A673 (cell line): ENCODE measurements around the gene BST2. TPM values are rescaled to one million over a fixed set of nuclear protein-coding genes. Genes with fewer than 3 reads are reported as not detected.

ENCODE experiments used
- BruUV-seq: library from RNA; stranded (reverse); fragments of 400-500 nt; replicated peaks from 2 replicates; lab custom pipeline; 2021; lab: Mats Ljungman, UMichigan
- CTCF ChIA-PET: fragments of 300-600 bp; sonication (Branson Sonifier 250); formaldehyde crosslinking; loops from one replicate; lab custom pipeline; 2022; ENCODE audit warnings: antibody characterized with exemption; lab: Charles Lee
- POLR2A ChIA-PET: fragments of 300-600 bp; sonication (Branson Sonifier 250); formaldehyde crosslinking; loops from one replicate; lab custom pipeline; 2022; ENCODE audit warnings: antibody characterized with exemption; ENCODE audit not compliant: low non-redundant PET; lab: Charles Lee
- DNase-seq: peaks from one replicate; pipeline ENCODE4 v3.0.0-alpha.2; 2015; ENCODE audit warnings: low spot score
- H3K27ac ChIP-seq: fragments of 200-600 bp; sonication (generic); 2 replicates; pipeline ENCODE4 v1.5.1; 2016; ENCODE audit warnings: mixed run types, low read depth, mild to moderate bottlenecking, mixed read lengths, antibody characterized with exemption, low read length; ENCODE audit not compliant: poor library complexity, severe bottlenecking
- H3K27me3 ChIP-seq: fragments of 200-600 bp; sonication (generic); replicated peaks from 2 replicates; pipeline ENCODE4 v1.6.1; 2017; ENCODE audit warnings: mixed run types, low read depth, mild to moderate bottlenecking, mixed read lengths, antibody characterized with exemption, low read length; ENCODE audit not compliant: insufficient read depth, poor library complexity
- H3K36me3 ChIP-seq: fragments of 200-600 bp; sonication (generic); 2 replicates; pipeline ENCODE4 v1.6.1; 2016; ENCODE audit warnings: mixed run types, mild to moderate bottlenecking, mixed read lengths, antibody characterized with exemption, low read length; ENCODE audit not compliant: insufficient read depth, poor library complexity, severe bottlenecking
- H3K4me1 ChIP-seq: fragments of 200-600 bp; sonication (generic); 2 replicates; pipeline ENCODE4 v1.6.1; 2017; ENCODE audit warnings: mixed run types, mild to moderate bottlenecking, mixed read lengths, antibody characterized with exemption, low read length; ENCODE audit not compliant: insufficient read depth, poor library complexity, severe bottlenecking
- H3K4me3 ChIP-seq: fragments of 200-600 bp; sonication (generic); 2 replicates; pipeline ENCODE4 v1.5.1; 2016; ENCODE audit warnings: low read depth, mixed run types, mild to moderate bottlenecking, mixed read lengths, low read length; ENCODE audit not compliant: poor library complexity, severe bottlenecking
- H3K9me3 ChIP-seq: fragments of 200-600 bp; sonication (generic); 2 replicates; pipeline ENCODE4 v1.6.1; 2016; ENCODE audit warnings: mixed run types, low read depth, mild to moderate bottlenecking, mixed read lengths, antibody characterized with exemption, low read length; ENCODE audit not compliant: poor library complexity, severe bottlenecking
- CTCF ChIP-seq: fragments of 300-800, 200-600 bp; sonication (generic); conservative IDR thresholded peaks from 2 replicates; pipeline ENCODE4 v1.5.1; 2017; ENCODE audit warnings: low read depth, mild to moderate bottlenecking, antibody characterized with exemption, low read length, moderate library complexity, mixed read lengths
- EZH2 ChIP-seq: fragments of 200-600 bp; sonication (generic); IDR thresholded peaks from 2 replicates; pipeline ENCODE4 v1.6.1; 2017; ENCODE audit warnings: borderline replicate concordance, low read depth, mild to moderate bottlenecking, mixed read lengths, antibody characterized with exemption, low read length; ENCODE audit not compliant: poor library complexity, severe bottlenecking
- intact Hi-C: fragments of 100-400 bp; cut with micrococcal nuclease; formaldehyde crosslinking; loops from one replicate; pipeline ENCODE4 v1.10.0; 2022; ENCODE audit not compliant: unreplicated experiment
- total RNA-seq: library from RNA; stranded (reverse); gene quantifications from 2 replicates; pipeline ENCODE4 v1.2.3, GENCODE V29; 2021

The BST2 gene
- total RNA-seq, 1 experiment from 2014 or later = 1.3 TPM

- CTCF ChIA-PET = interaction anchor here (0.6 kb wide), 1 partner anchor 331 kb away, joined by 9 read pairs; no protein-coding TSS in a partner anchor
- Histone ChIP-seq H3K27me3 (peaks cover 18% of the 10 kb centered on the region), H3K9me3 (no peaks in the 10 kb centered on the region), H3K27ac (no peak overlapping the region), H3K4me3 (no peak overlapping the region), H3K4me1 (peaks cover 5% of the 10 kb centered on the region), H3K36me3 (no peaks in the 10 kb centered on the region)
- no peak for DNase-seq
- TF ChIP-seq EZH2 (no peak), CTCF (no peak)
- no TSS peak for BruUV-seq
- intact Hi-C loops = no loop called here
- POLR2A ChIA-PET = no interaction called here
Measured at GRCh38 chr19:17445526-17446165, 40.2 kb upstream of the BST2 start.

- ChIA-PET CTCF (interaction anchor here (0.5 to 1.0 kb wide), 9 partner anchors 17 to 436 kb away, joined by 3 to 7 read pairs (median 5); partner anchors contain the start of gene RPL18A), POLR2A (interaction anchor here (0.7 kb wide), 1 partner anchor 93 kb away, joined by 6 read pairs; no protein-coding TSS in a partner anchor)
- no peak overlapping the region for H3K4me3 ChIP-seq
- TF ChIP-seq EZH2 (no peak), CTCF (peak; percentile 61)
- no TSS peak for BruUV-seq
- peak; percentile 51 for DNase-seq
- no peak overlapping the region for H3K27ac ChIP-seq
- no peaks in the 10 kb centered on the region for H3K4me1 ChIP-seq
- H3K36me3 ChIP-seq = no peaks in the 10 kb centered on the region
- no peaks in the 10 kb centered on the region for H3K9me3 ChIP-seq
- intact Hi-C loops = loop anchor here (5.0 kb wide), 1 partner anchor 416 kb away; the partner anchor contains the start of gene RPL18A
- H3K27me3 ChIP-seq = peaks cover 1% of the 10 kb centered on the region
Measured at GRCh38 chr19:17441241-17442021, 36.0 kb upstream of the BST2 start.

- TF ChIP-seq EZH2 (no peak), CTCF (no peak)
- ChIA-PET CTCF (no interaction called here), POLR2A (no interaction called here)
- Histone ChIP-seq H3K9me3 (no peaks in the 10 kb centered on the region), H3K4me1 (no peaks in the 10 kb centered on the region), H3K4me3 (no peak overlapping the region), H3K27ac (no peak overlapping the region), H3K27me3 (no peaks in the 10 kb centered on the region), H3K36me3 (no peaks in the 10 kb centered on the region)
- BruUV-seq = no TSS peak
- intact Hi-C loops = no loop called here
- no peak for DNase-seq
Measured at GRCh38 chr19:17436874-17437267, 31.4 kb upstream of the BST2 start.
